Activated CD4-positive, alpha-beta T cell treated with anti-CD3 and anti-CD28 coated beads, Interleukin-2, amount 50 U/mL, for 4 hours (primary cell): ENCODE results near the gene BACE1.
"Not testable (repeated sequence)": the region's sequence is repeated elsewhere in the genome, so short reads cannot be mapped to it uniquely, and the experiment has no call there.

Source experiments
- DNase-seq, 2 experiments: peaks; one replicate each; pipeline ENCODE4 v3.0.0-alpha.2; 2020

Gene BACE1

GRCh38 chr11:117272175-117272574 is 43.9 kb downstream of the BACE1 start:
- not testable (repeated sequence) for DNase-seq

- no peak for DNase-seq
These were observed 44.8 kb downstream of the BACE1 start for GRCh38 chr11:117271208-117271607.

- no peak for DNase-seq
These were observed 46.2 kb downstream of the BACE1 start for GRCh38 chr11:117269856-117270255.

GRCh38 chr11:117265745-117266144 is 50.3 kb downstream of the BACE1 start:
- DNase-seq: no peak

GRCh38 chr11:117264624-117265323 is 51.3 kb downstream of the BACE1 start:
- DNase-seq: not testable (repeated sequence)

GRCh38 chr11:117259417-117259816 is 56.6 kb downstream of the BACE1 start:
- DNase-seq: no peak

GRCh38 chr11:117258576-117258975 is 57.5 kb downstream of the BACE1 start:
- DNase-seq: no peak

- DNase-seq: no peak
These were observed 59.5 kb downstream of the BACE1 start for GRCh38 chr11:117256573-117256972.

GRCh38 chr11:117255966-117256365 is 60.1 kb downstream of the BACE1 start:
- DNase-seq: no peak

GRCh38 chr11:117251506-117251905 is 64.5 kb downstream of the BACE1 start:
- no peak for DNase-seq

GRCh38 chr11:117249571-117249970 is 66.5 kb downstream of the BACE1 start:
- DNase-seq: no peak

- no peak for DNase-seq
These were observed 67.7 kb downstream of the BACE1 start for GRCh38 chr11:117248341-117248740.

GRCh38 chr11:117239295-117239694 is 76.8 kb downstream of the BACE1 start:
- DNase-seq: no peak

- no peak for DNase-seq
These were observed 77.8 kb downstream of the BACE1 start for GRCh38 chr11:117238221-117238620.
